Large intestine (tissue), 3 donors: ENCODE data around the gene FBXO8. TPM values are rescaled to one million over a fixed set of nuclear protein-coding genes. Genes with fewer than 3 reads are reported as not detected.
"Not testable (repeated sequence)": the region's sequence is repeated elsewhere in the genome, so short reads cannot be mapped to it uniquely, and the experiment has no call there.

Experiments
- DNase-seq, 2 donors: peaks; one replicate each; pipeline versions ENCODE4 v3.0.0 to v3.0.0-alpha.2; 2013
- H3K27ac ChIP-seq: one replicate; pipeline ENCODE4 v1.5.1; 2013; ENCODE audit warnings: low read length
- H3K27me3 ChIP-seq: 2 replicates; pipeline ENCODE4 v1.6.1; 2013; ENCODE audit warnings: low read length; ENCODE audit not compliant: control insufficient read depth, insufficient read depth
- H3K36me3 ChIP-seq: 2 replicates; pipeline ENCODE4 v1.6.1; 2013; ENCODE audit warnings: low read length; ENCODE audit not compliant: control insufficient read depth, insufficient read depth
- H3K4me1 ChIP-seq: one replicate; pipeline ENCODE4 v1.6.1; 2013; ENCODE audit warnings: low read length; ENCODE audit not compliant: control insufficient read depth, insufficient read depth
- H3K4me3 ChIP-seq: one replicate; pipeline ENCODE4 v1.5.1; 2013; ENCODE audit warnings: low read length
- H3K9me3 ChIP-seq: one replicate; pipeline ENCODE4 v1.6.1; 2013; ENCODE audit warnings: mild to moderate bottlenecking, low read depth, low read length, moderate library complexity; ENCODE audit not compliant: control insufficient read depth
- WGBS: methylation state at CpG from one replicate; pipeline ENCODE4 v1.1.5; 2013; ENCODE audit warnings: low lambda C conversion rate; ENCODE audit not compliant: insufficient coverage; 5-methylcytosine and 5-hydroxymethylcytosine counted together
- polyA plus RNA-seq: library from polyadenylated mRNA; unstranded; fragments of 120-200 nt; gene quantifications from one replicate; pipeline ENCODE4 v1.2.1, GENCODE V29; 2013

Gene FBXO8
- polyA plus RNA-seq, 1 donor, result 21.1 TPM

- Histone ChIP-seq H3K27me3 (no peaks in the 10 kb centered on the region), H3K9me3 (no peaks in the 10 kb centered on the region), H3K4me3 (no peak overlapping the region), H3K36me3 (peaks cover 10% of the 10 kb centered on the region), H3K4me1 (no peaks in the 10 kb centered on the region), H3K27ac (no peak overlapping the region)
- DNase-seq, result no peak
- no CpG with 5 or more reads among the region's 1 CpG for WGBS
Measured at GRCh38 chr4:174316546-174316945, 33.1 kb upstream of the FBXO8 start.

- H3K9me3 ChIP-seq, result no peaks in the 10 kb centered on the region
- no peak for DNase-seq
- no peaks in the 10 kb centered on the region for H3K4me1 ChIP-seq
- no peak overlapping the region for H3K4me3 ChIP-seq
- no CpG with 5 or more reads among the region's 3 CpGs for WGBS
- peaks cover 11% of the 10 kb centered on the region for H3K36me3 ChIP-seq
- no peaks in the 10 kb centered on the region for H3K27me3 ChIP-seq
- H3K27ac ChIP-seq, result no peak overlapping the region
Measured at GRCh38 chr4:174314770-174315169, 31.3 kb upstream of the FBXO8 start.

GRCh38 chr4:174314274-174314673 lies 30.8 kb upstream of the FBXO8 start:
- no peaks in the 10 kb centered on the region for H3K27me3 ChIP-seq
- DNase-seq, result no peak
- WGBS, result 100% methylated on average over 2 of the region's 3 CpGs
- H3K9me3 ChIP-seq, result no peaks in the 10 kb centered on the region
- peaks cover 11% of the 10 kb centered on the region for H3K36me3 ChIP-seq
- H3K4me1 ChIP-seq, result no peaks in the 10 kb centered on the region
- H3K4me3 ChIP-seq, result no peak overlapping the region
- no peak overlapping the region for H3K27ac ChIP-seq

GRCh38 chr4:174312993-174313392 lies 29.5 kb upstream of the FBXO8 start:
- Histone ChIP-seq H3K27ac (no peak overlapping the region), H3K9me3 (no peaks in the 10 kb centered on the region), H3K27me3 (no peaks in the 10 kb centered on the region), H3K4me3 (no peak overlapping the region), H3K4me1 (no peaks in the 10 kb centered on the region), H3K36me3 (peaks cover 13% of the 10 kb centered on the region)
- 86% methylated on average over 1 of the region's 3 CpGs for WGBS
- DNase-seq, result no peak

- H3K4me1 ChIP-seq, result no peaks in the 10 kb centered on the region
- H3K4me3 ChIP-seq, result no peak overlapping the region
- H3K36me3 ChIP-seq, result peaks cover 23% of the 10 kb centered on the region
- no peak overlapping the region for H3K27ac ChIP-seq
- WGBS, result no CpG with 5 or more reads among the region's 4 CpGs
- H3K9me3 ChIP-seq, result no peaks in the 10 kb centered on the region
- H3K27me3 ChIP-seq, result no peaks in the 10 kb centered on the region
- no peak for DNase-seq
Measured at GRCh38 chr4:174307694-174308093, 24.2 kb upstream of the FBXO8 start.

- H3K4me1 ChIP-seq, result no peaks in the 10 kb centered on the region
- no peak overlapping the region for H3K4me3 ChIP-seq
- no peak overlapping the region for H3K27ac ChIP-seq
- no CpG with 5 or more reads among the region's 3 CpGs for WGBS
- H3K36me3 ChIP-seq, result peaks cover 18% of the 10 kb centered on the region
- H3K27me3 ChIP-seq, result no peaks in the 10 kb centered on the region
- H3K9me3 ChIP-seq, result no peaks in the 10 kb centered on the region
- DNase-seq, result no peak
Measured at GRCh38 chr4:174305961-174306360, 22.5 kb upstream of the FBXO8 start.

GRCh38 chr4:174304664-174305063 lies 21.2 kb upstream of the FBXO8 start:
- H3K4me1 ChIP-seq, result no peaks in the 10 kb centered on the region
- peaks cover 26% of the 10 kb centered on the region for H3K36me3 ChIP-seq
- no peak overlapping the region for H3K4me3 ChIP-seq
- no CpG with 5 or more reads among the region's 1 CpG for WGBS
- H3K9me3 ChIP-seq, result no peaks in the 10 kb centered on the region
- DNase-seq, result no peak
- H3K27ac ChIP-seq, result no peak overlapping the region
- H3K27me3 ChIP-seq, result no peaks in the 10 kb centered on the region

GRCh38 chr4:174303687-174304086 lies 20.2 kb upstream of the FBXO8 start:
- H3K4me1 ChIP-seq, result no peaks in the 10 kb centered on the region
- no peak for DNase-seq
- 71% methylated on average over 1 of the region's 1 CpG for WGBS
- no peaks in the 10 kb centered on the region for H3K27me3 ChIP-seq
- H3K4me3 ChIP-seq, result no peak overlapping the region
- no peaks in the 10 kb centered on the region for H3K9me3 ChIP-seq
- H3K36me3 ChIP-seq, result peaks cover 26% of the 10 kb centered on the region
- H3K27ac ChIP-seq, result no peak overlapping the region

- H3K36me3 ChIP-seq, DNase-seq, H3K4me1 ChIP-seq, H3K4me3 ChIP-seq, H3K27ac ChIP-seq, H3K27me3 ChIP-seq: not testable (repeated sequence)
- no CpG with 5 or more reads among the region's 27 CpGs for WGBS
- peaks cover 27% of the 10 kb centered on the region for H3K9me3 ChIP-seq
Measured at GRCh38 chr4:174295142-174295541, 11.7 kb upstream of the FBXO8 start.

- no CpG with 5 or more reads among the region's 30 CpGs for WGBS
- H3K36me3 ChIP-seq, H3K27ac ChIP-seq, H3K27me3 ChIP-seq, DNase-seq, H3K4me1 ChIP-seq, H3K4me3 ChIP-seq: not testable (repeated sequence)
- H3K9me3 ChIP-seq, result peaks cover 30% of the 10 kb centered on the region
Measured at GRCh38 chr4:174294641-174295040, 11.2 kb upstream of the FBXO8 start.

GRCh38 chr4:174292473-174292872 lies 9.0 kb upstream of the FBXO8 start:
- Histone ChIP-seq H3K27me3 (no peaks in the 10 kb centered on the region), H3K36me3 (peaks cover 5% of the 10 kb centered on the region), H3K4me1 (no peaks in the 10 kb centered on the region), H3K27ac (no peak overlapping the region), H3K9me3 (peaks cover 30% of the 10 kb centered on the region), H3K4me3 (no peak overlapping the region)
- 100% methylated on average over 2 of the region's 2 CpGs for WGBS
- no peak for DNase-seq
